HG03442 (cell line): ENCODE measurements around the gene WNT1.

ENCODE experiments used
- ATAC-seq: cut with Tn5 transposase; IDR thresholded peaks from one replicate; pipeline ENCODE4 v1.9.1; 2021; ENCODE audit warnings: mild to moderate bottlenecking, moderate library complexity; ENCODE audit not compliant: unreplicated experiment

The WNT1 gene

GRCh38 chr12:48960834-48961233 lies 17.3 kb upstream of the WNT1 start:
- ATAC-seq = no peak

GRCh38 chr12:48961331-48961730 lies 16.8 kb upstream of the WNT1 start:
- no peak for ATAC-seq

- ATAC-seq = no peak
Measured at GRCh38 chr12:48961801-48962200, 16.3 kb upstream of the WNT1 start.

- no peak for ATAC-seq
Measured at GRCh38 chr12:48965298-48965838, 12.8 kb upstream of the WNT1 start.

- ATAC-seq = no peak
Measured at GRCh38 chr12:48966177-48966895, 11.8 kb upstream of the WNT1 start.

GRCh38 chr12:48967991-48968390 lies 10.1 kb upstream of the WNT1 start:
- ATAC-seq = no peak

GRCh38 chr12:48968467-48968866 lies 9.7 kb upstream of the WNT1 start:
- ATAC-seq = no peak

- no peak for ATAC-seq
Measured at GRCh38 chr12:48969160-48969771, 8.9 kb upstream of the WNT1 start.

- no peak for ATAC-seq
Measured at GRCh38 chr12:48969833-48970701, 8.1 kb upstream of the WNT1 start.

GRCh38 chr12:48970702-48971334 lies 7.3 kb upstream of the WNT1 start:
- ATAC-seq = no peak

- no peak for ATAC-seq
Measured at GRCh38 chr12:48972213-48972951, 5.7 kb upstream of the WNT1 start.

GRCh38 chr12:48972952-48973483 lies 5.1 kb upstream of the WNT1 start:
- ATAC-seq = no peak

GRCh38 chr12:48973531-48973930 lies 4.6 kb upstream of the WNT1 start:
- no peak for ATAC-seq

- no peak for ATAC-seq
Measured at GRCh38 chr12:48973941-48974673, 4.0 kb upstream of the WNT1 start.

- peak; percentile 45 for ATAC-seq
Measured at GRCh38 chr12:48977290-48978281, 536 bp upstream of the WNT1 start.

- ATAC-seq = no peak
Measured at GRCh38 chr12:48978741-48979601, 849 bp downstream of the WNT1 start.
